ENCODE data around the gene RABGAP1L.
"Not testable (repeated sequence)": the region's sequence is repeated elsewhere in the genome, so short reads cannot be mapped to it uniquely, and the experiment has no call there.

Gene RABGAP1L

GRCh38 chr1:174623324-174624035, 464.2 kb downstream of the RABGAP1L start:
- no peak for DNase-seq

GRCh38 chr1:174626031-174627025, 467.0 kb downstream of the RABGAP1L start:
- no peak for DNase-seq

- no peak for DNase-seq
Measured at GRCh38 chr1:174637487-174637886, 478.2 kb downstream of the RABGAP1L start.

GRCh38 chr1:174639461-174639860, 480.1 kb downstream of the RABGAP1L start:
- no peak for DNase-seq

- DNase-seq, result no peak
Measured at GRCh38 chr1:174640783-174641182, 481.5 kb downstream of the RABGAP1L start.

GRCh38 chr1:174642393-174642792, 483.1 kb downstream of the RABGAP1L start:
- no peak for DNase-seq

GRCh38 chr1:174643206-174643605, 483.9 kb downstream of the RABGAP1L start:
- DNase-seq, result no peak

GRCh38 chr1:174649572-174649971, 490.3 kb downstream of the RABGAP1L start:
- not testable (repeated sequence) for DNase-seq

GRCh38 chr1:174652569-174653280, 493.4 kb downstream of the RABGAP1L start:
- no peak for DNase-seq

- no peak for DNase-seq
Measured at GRCh38 chr1:174654560-174654959, 495.2 kb downstream of the RABGAP1L start.

- no peak for DNase-seq
Measured at GRCh38 chr1:174656409-174657059, 497.2 kb downstream of the RABGAP1L start.

- DNase-seq, result no peak
Measured at GRCh38 chr1:174657411-174657810, 498.1 kb downstream of the RABGAP1L start.

- DNase-seq, result no peak
Measured at GRCh38 chr1:174657893-174658292, 498.6 kb downstream of the RABGAP1L start.

GRCh38 chr1:174659823-174660222, 500.5 kb downstream of the RABGAP1L start:
- no peak for DNase-seq

GRCh38 chr1:174660476-174660875, 501.2 kb downstream of the RABGAP1L start:
- DNase-seq, result no peak

- DNase-seq, result no peak
Measured at GRCh38 chr1:174663358-174663757, 504.0 kb downstream of the RABGAP1L start.

GRCh38 chr1:174666248-174666647, 506.9 kb downstream of the RABGAP1L start:
- DNase-seq, result no peak

GRCh38 chr1:174671826-174672225, 512.5 kb downstream of the RABGAP1L start:
- no peak for DNase-seq

- DNase-seq, result peak; percentile 13
Measured at GRCh38 chr1:174676856-174677255, 517.5 kb downstream of the RABGAP1L start.

GRCh38 chr1:174678657-174679056, 519.3 kb downstream of the RABGAP1L start:
- no peak for DNase-seq

- DNase-seq, result peak; percentile 61
Measured at GRCh38 chr1:174680101-174680500, 520.8 kb downstream of the RABGAP1L start.

GRCh38 chr1:174682419-174683008, 523.2 kb downstream of the RABGAP1L start:
- no peak for DNase-seq

All from NCI-H82 (cell line).